ENCODE results near the gene CLIC4. TPM values are rescaled to one million over a fixed set of nuclear protein-coding genes. Genes with fewer than 3 reads are reported as not detected.
A peak's percentile ranks its signal among the peaks of the same experiment; 100 is the strongest.

The CLIC4 gene
- total RNA-seq, 1 experiment from 2014 or later: 218 TPM

DNA sequence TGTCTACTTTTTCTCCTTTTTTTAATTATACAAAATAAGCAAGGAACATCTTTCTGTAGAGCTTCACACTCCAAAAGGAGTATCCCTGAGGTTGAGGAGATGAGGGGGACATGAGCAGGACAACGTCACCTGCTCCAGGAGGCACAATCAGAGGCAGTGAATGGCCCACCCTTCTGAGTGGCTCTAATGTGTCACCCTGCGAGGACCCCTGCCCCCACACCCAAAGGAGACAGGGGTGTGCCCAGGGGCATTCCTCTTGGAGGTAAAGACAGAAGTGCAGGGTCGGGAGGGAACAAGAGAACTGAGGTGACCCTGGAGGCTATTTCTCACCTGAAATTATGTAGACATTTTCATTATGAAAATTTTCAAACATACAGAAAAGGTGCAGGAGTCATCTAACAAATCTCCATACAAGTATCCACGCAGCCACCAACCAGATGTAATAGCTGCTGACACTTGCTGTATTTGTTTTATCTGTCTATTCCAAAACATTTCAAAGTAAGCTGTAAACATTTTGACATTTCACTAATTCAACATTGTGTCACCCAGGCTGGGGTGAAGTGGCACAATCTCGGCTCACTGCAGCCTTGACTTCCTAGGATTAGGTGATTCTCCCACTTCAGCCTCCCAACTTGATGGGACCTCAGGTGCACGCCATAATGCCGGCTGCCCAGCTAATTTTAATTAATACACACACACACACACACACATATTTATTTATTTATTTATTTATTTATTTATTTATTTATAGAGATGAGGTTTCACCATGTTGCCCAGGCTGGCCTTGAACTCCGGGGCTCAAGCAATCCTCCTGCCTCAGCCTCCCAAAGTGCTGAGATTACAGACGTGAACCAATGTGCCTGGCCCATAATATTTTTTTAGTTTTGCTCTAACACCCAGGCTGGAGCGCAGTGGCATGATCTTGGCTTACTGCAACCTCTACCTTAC is 114.1 kb downstream of the CLIC4 start:
- DNase-seq (ENCODE audit: low spot score): no peak

DNA sequence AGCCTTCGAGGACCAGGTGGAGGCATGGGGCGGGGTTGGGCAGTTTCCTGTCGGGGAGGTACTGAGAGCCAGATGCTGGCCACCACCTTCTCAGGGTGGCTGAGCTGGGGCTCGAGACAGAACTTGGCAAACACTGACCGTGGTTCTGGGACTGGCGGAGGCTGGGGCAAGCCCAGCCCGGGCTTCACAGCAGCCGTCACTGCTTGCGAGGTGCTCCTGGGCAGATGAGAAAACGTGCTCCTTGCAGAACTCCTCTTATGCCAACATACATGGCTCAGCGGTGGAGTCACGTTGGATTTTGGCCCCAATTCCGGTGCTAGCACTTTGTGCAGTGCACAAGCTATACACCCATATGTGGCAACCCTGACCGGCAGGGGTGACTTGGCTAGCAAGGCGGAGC is 115.6 kb downstream of the CLIC4 start:
- no peak for DNase-seq (ENCODE audit: low spot score)

- DNase-seq (ENCODE audit: low spot score): peak; percentile 23
These were observed 116.8 kb downstream of the CLIC4 start for GRCh38 chr1:24861821-24862727.

- no peak for DNase-seq (ENCODE audit: low spot score)
These were observed 117.7 kb downstream of the CLIC4 start for GRCh38 chr1:24862775-24863483.

GRCh38 chr1:24864370-24864777 is 119.1 kb downstream of the CLIC4 start:
- no peak for DNase-seq (ENCODE audit: low spot score)

DNA sequence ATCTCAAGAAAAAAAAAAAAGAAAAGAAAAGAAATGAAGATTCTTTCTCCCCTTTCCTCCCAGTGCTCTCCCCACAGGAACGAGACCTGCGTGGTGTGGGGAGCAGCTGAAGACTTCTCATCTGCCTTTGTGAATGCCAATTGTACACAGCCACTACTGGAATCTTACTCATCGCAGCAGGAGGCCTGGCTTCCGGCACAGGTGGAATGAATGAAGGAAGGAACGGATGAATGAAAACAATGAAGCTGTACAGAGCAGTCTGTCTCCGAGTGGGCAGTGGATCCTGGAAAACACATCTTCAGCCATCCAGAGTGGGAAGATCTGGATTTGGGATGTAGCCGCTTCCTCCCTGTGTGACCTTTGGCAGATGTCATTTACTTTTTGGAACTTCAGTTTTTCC is 119.9 kb downstream of the CLIC4 start:
- no peak for DNase-seq (ENCODE audit: low spot score)

DNA sequence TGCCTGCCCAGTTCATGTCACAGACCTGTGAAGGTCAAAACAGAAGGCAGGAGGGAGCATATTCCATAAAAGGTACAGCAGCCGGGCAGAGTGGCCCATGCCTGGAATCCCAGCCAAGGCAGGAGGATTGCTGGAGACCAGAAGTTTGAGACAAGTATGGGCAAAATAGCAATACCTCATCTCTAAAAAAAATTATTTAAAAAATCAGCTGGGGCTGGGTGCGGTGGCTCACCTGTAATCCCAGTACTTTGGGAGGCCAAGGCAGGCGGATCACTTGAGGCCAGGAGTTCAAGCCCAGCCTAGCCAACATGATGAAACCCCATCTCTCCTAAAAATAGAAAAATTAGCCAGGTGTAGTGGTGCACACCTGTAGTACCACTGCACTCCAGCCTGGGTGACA is 120.3 kb downstream of the CLIC4 start:
- no peak for DNase-seq (ENCODE audit: low spot score)

GRCh38 chr1:24866211-24867083 is 121.2 kb downstream of the CLIC4 start:
- no peak for DNase-seq (ENCODE audit: low spot score)

- DNase-seq (ENCODE audit: low spot score): no peak
These were observed 122.0 kb downstream of the CLIC4 start for GRCh38 chr1:24867084-24867870.

DNA sequence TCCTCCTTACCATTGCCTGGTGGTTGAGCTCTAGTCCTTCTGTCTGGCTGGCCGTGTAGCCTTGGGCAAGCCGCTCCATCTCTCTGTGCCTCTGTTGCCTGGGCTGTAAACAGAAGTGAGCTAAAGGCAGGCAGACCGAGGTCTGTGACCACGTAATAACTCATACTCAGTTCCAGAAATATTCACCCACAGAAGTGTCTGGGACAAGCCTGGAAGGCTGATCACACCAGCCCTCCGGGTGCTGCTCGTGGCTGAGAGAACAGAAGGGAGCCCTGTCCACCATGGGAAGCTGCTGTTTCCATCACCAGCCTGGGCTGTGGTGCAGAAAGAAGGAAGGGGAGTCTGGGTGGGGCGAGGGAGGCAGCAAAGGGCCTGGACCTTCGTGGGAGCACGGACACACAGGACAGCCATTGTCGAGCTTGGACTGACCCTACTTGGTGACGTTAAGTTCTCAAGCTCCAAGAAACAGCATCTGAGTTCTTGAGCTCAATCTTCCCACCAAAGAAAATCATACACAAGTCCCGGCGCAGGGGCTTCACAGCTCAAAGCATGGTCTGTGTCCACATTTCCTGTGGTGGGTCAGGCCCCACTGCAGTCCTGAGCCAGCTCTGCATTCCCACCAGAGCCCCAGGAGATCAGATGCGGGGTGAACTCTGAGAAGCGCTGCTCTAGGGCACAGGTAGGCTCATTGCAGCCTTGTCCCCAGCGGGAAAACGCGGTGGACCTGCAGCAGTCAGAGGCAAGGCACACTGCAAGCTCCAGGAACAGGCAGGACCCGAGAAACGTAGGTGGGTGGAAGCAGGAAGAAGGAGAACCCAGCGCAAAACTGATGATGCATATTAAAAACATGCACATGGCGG is 123.0 kb downstream of the CLIC4 start:
- no peak for DNase-seq (ENCODE audit: low spot score)

- no peak for DNase-seq (ENCODE audit: low spot score)
These were observed 125.4 kb downstream of the CLIC4 start for GRCh38 chr1:24870551-24871195.

DNA sequence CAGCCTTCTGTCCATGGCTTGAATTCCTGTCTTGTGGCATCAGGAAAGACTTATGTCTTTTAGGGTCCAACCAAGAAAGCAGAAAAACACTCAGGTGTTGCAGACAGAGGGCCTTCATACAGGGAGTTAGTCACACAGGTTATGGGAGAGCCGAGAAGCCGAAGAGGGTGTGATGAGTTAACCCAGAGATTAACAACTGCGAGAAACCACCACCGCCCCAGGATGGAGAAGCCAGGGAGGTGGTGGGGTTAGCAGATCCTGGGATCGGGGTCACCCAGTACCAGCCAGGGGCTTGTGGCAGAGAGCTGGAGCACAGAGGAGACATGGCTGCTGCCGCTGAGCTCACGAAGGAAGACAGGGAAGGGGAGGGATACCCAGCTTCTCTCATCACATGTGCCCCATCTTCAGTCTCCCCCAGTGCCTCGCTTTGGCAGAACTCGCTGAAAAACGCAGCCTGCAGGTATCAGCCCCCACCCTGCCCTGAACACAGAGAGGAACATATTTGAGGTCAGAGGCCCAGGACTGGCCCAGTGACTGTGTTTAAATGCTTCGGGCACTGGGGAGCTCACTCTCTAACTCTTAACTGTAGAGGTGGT is 126.2 kb downstream of the CLIC4 start:
- no peak for DNase-seq (ENCODE audit: low spot score)

DNA sequence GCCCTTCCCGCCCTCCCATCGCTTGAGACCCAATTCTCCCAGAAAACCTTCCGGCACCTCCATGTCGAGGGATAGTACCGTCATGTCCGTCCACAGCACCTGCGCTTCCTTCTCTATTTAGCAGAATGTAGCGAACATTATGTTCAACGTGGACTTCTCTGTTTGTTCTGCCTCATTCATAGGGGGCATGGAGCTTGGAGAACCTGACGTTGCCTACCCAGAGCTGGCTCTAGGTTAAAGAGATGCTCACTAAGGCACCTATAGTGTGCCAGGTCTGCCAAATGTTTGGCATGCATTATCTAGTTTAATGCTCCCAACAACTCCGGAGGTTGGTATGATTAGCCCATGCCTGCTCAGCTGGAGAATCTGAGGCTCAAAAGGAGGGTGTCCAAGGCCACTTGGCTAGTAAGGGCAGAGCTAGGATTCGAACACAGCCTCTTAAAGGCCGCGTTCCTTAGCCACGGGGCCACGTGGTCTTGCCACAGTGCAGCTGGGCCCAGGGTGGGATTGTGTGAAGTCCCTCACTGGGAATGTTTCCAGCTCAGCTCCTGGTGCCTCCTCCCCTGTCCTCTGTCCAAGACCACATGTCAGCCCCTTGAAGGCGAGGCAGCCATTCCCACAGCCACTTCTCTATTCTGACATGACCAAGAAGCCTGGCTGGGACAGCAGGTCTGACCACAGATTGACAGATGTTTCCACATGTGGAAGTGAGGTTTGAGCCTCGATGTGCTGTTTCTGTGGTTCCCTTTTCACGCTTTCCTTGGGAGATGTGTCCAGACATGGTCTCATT is 127.0 kb downstream of the CLIC4 start:
- no peak for DNase-seq (ENCODE audit: low spot score)

- no peak for DNase-seq (ENCODE audit: low spot score)
These were observed 127.9 kb downstream of the CLIC4 start for GRCh38 chr1:24873148-24873547.

DNA sequence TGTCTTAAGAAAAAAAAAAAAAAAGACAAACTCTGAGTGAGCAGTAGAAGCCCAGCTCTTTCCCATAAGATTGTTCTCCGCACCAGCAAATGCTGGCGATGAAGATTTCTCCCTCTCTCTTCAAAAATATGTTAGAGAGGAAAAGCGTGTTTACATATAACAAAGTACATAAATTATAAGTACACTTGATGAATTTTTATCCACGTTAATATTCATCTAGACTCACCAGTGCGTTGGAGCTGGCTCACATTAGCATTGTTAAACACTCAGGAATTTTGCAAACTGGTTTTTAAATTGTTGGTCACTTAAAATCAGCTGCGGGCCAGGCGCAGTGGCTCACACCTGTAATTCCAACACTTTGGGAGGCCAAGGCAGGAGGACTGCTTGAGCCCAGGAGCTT is 128.8 kb downstream of the CLIC4 start:
- DNase-seq (ENCODE audit: low spot score): no peak

DNA sequence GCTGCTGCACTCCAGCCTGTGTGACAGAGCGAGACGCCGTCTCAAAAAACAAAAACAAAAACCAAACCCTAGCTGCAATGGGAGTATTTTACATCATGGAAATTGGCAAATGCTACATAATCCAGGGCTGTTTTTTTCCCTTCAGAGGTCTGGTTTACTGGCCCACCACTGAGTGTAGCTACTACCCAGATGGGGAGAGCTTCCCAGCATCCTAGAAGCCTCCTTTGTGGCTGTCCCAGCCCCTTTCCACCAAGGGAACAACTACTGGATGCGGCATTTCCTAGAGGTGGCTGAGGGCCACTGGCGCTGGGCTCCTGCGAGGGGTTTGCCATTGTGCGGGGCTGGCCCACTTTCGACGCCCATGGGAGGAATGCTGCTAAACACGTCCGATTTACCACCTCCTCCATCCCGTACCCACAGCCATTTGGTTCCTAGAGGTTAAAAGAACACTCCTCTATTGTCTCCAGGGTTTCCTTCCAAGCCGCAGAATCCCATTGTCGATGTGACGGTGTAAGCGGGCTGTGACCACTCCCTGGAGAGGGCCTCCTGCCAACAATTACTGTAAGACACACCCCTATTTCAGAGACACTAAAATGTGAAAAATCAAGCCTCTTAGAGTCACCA is 129.5 kb downstream of the CLIC4 start:
- DNase-seq (ENCODE audit: low spot score): no peak

DNA sequence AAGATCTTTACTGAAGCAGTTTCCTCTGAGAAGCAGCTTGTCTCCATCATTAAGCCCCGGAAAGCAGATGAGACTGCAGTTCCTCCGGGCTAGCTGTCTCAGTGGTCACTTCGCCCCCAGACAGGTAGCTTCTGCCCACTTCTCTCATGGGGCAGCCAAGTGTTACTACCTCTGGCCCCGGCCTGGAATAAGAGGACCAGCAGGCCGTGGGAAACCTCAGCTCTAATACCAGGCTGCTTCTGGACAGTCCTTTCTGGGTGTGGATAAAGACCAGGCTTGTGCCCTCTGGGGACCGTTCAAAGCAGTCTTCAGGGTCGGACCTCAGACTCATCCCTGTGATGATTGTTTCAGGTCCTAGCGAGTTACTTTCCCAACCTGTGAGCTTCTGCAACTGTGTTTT is 130.0 kb downstream of the CLIC4 start:
- DNase-seq (ENCODE audit: low spot score): no peak
